Lower lobe of right lung (tissue), 2 donors: ENCODE data around the gene SPSB2. TPM values are rescaled to one million over a fixed set of nuclear protein-coding genes. Genes with fewer than 3 reads are reported as not detected.
A peak's percentile ranks its signal among the peaks of the same experiment; 100 is the strongest.

Experiments
- ATAC-seq, 2 donors: fragments of 200-7000 bp; cut with Tn5 transposase; one replicate each; pipeline ENCODE4 v1.9.1; 2020 to 2022; ENCODE audit warnings: mild to moderate bottlenecking in 2 of 2, moderate library complexity in 2 of 2
- DNase-seq: peaks from one replicate; pipeline ENCODE4 v3.0.0-alpha.2; 2020
- H3K27ac ChIP-seq: fragments of 200-600 bp; one replicate; pipeline ENCODE4 v1.8.0; 2022
- H3K27me3 ChIP-seq: fragments of 200-600 bp; one replicate; pipeline ENCODE4 v1.8.0; 2022; ENCODE audit warnings: low read depth
- H3K36me3 ChIP-seq: fragments of 200-600 bp; one replicate; pipeline ENCODE4 v1.8.0; 2022; ENCODE audit warnings: mild to moderate bottlenecking
- H3K4me1 ChIP-seq: fragments of 200-600 bp; one replicate; pipeline ENCODE4 v1.8.0; 2022
- H3K4me3 ChIP-seq: fragments of 200-600 bp; one replicate; pipeline ENCODE4 v1.8.0; 2022; ENCODE audit warnings: mild to moderate bottlenecking
- H3K9me3 ChIP-seq: fragments of 200-600 bp; one replicate; pipeline ENCODE4 v1.8.0; 2022
- intact Hi-C: fragments of 100-400 bp; cut with DNase I; formaldehyde crosslinking; loops from one replicate; pipeline ENCODE4 v1.11.0; 2022
- total RNA-seq: library from RNA; stranded (reverse); fragmentation: NEBNext Ultra II Directional; extraction: Animal tissue kit (Norgen Biotek cat#: 25700); gene quantifications from one replicate; pipeline ENCODE4 v1.2.1, GENCODE V29; 2021
- TF ChIP-seq, protein P1 (sequence below): fragments of 200-600 bp; IDR thresholded peaks from one replicate; pipeline ENCODE4 v1.8.0; 2022; ENCODE audit warnings: antibody characterized with exemption, mild to moderate bottlenecking
- donor health status: DM: no; HTN: yes; CAD: no; lungs with severe emphysema.

The SPSB2 gene
- total RNA-seq, 1 donor from 2014 or later = 25.5 TPM

DNA sequence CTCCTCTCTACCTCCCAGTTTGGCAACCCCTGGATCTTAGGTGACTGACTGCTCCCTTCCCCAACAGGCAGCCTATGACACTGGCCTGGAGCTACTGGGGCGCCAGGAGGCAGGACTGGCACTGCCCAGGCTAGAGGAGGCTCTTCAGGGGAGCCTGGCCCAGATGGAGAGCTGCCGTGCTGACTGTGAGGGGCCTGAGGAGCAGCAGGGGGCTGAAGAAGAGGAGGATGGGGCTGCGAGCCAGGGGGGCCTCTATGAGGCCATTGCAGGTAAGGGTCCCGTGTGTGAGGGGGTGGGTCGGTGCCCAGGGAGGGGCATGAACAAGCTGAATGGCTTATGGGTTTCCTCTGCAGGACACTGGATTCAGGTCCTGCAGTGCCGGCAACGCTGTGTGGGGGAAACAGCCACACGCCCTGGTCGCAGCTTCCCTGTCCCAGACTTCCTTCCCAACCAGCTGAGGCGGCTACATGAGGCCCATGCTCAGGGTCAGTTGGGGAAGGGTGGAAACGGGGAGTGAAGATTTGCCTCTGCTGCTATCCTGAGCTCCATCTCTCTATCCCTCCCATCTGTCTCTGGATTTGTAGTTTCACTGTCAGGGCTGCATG, 42.7 kb downstream of the SPSB2 start:
- Histone ChIP-seq H3K36me3 (peaks cover 8% of the 10 kb centered on the region), H3K4me3 (no peak overlapping the region), H3K9me3 (no peaks in the 10 kb centered on the region), H3K4me1 (peaks cover 16% of the 10 kb centered on the region), H3K27ac (no peak overlapping the region), H3K27me3 (peaks cover 24% of the 10 kb centered on the region)
- ATAC-seq (no peak), DNase-seq (no peak)
- TF ChIP-seq, protein P1, sequence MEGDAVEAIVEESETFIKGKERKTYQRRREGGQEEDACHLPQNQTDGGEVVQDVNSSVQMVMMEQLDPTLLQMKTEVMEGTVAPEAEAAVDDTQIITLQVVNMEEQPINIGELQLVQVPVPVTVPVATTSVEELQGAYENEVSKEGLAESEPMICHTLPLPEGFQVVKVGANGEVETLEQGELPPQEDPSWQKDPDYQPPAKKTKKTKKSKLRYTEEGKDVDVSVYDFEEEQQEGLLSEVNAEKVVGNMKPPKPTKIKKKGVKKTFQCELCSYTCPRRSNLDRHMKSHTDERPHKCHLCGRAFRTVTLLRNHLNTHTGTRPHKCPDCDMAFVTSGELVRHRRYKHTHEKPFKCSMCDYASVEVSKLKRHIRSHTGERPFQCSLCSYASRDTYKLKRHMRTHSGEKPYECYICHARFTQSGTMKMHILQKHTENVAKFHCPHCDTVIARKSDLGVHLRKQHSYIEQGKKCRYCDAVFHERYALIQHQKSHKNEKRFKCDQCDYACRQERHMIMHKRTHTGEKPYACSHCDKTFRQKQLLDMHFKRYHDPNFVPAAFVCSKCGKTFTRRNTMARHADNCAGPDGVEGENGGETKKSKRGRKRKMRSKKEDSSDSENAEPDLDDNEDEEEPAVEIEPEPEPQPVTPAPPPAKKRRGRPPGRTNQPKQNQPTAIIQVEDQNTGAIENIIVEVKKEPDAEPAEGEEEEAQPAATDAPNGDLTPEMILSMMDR = no peak
- intact Hi-C loops = no loop called here

DNA sequence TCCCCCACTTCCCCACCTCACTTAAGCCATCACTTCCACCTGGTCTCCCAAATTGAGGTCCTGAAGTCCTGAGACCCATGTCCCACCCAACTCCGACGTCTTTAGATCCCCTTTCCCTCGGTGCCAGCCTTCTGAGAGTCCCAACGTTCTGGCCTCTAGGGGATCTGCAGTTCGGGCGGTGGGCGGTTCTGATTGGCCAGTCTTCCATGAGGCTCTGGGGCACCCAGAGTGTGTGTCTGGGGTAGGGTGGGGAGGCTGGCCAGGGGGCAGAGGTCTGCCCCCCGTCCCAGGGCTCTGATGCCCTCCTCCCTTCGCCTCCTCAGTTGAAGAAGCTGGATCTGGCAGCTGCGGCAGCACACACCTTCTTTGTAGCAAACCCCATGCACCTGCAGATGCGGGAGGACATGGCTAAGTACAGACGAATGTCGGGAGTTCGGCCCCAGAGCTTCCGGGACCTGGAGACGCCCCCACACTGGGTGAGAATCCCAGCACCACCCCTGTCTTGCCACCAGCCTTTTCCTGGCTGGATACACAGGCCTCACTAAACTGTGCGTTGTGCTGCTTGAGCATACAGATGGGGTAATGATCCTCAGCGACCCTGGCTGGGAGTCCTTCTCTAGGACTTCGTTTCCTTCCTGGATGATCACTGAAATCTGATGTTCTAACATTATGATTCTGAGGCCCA, 43.4 kb downstream of the SPSB2 start:
- Histone ChIP-seq H3K9me3 (no peaks in the 10 kb centered on the region), H3K27ac (peak overlapping the region; percentile 64)

DNA sequence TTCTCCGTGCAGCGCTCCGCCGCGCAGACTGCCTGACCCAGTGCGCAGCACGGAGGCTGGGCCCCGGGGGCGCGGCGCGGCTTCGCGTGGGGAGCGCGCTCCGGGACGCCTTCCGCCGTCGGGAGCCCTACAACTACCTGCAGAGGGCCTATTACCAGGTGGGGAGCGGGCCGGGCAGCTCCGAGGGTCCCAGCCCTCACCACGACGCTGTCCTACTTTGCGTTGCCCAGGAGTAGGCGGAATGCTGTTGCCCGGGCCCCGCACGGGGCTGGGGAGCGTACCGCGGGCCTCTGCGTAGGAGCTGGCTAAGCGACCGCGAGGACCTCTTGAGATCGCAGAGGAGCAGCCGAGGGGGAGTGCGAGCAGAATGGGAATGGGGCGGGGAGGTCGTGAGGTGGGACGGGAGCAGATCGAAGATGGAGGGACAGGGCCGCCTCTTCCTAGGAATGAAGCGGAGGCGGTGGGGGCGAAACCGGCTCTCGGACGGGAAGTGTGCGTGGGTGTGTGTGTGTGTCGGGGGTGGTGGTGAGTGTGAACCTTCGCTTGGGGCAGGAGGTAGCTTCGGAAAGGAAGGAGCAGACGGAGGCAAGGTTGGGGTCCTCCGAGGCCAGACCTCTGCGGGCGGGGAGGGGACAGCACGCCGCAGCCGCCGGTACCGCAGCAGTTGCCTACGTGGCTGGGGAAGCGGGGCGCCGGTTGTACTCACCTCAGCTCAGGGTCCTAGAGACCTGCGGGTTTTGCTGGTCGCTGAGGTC, 44.1 kb downstream of the SPSB2 start:
- H3K27ac ChIP-seq = peak overlapping the region; percentile 64
- DNase-seq = no peak
- H3K9me3 ChIP-seq = no peaks in the 10 kb centered on the region
- H3K4me3 ChIP-seq = peak overlapping the region; percentile 71
- H3K36me3 ChIP-seq = peaks cover 8% of the 10 kb centered on the region
- H3K27me3 ChIP-seq = peaks cover 29% of the 10 kb centered on the region
- TF ChIP-seq, protein P1 = no peak
- ATAC-seq = peak; percentile 40 to 49
- intact Hi-C loops = no loop called here
- H3K4me1 ChIP-seq = peaks cover 16% of the 10 kb centered on the region

More for the DNA sequence above, 43.4 kb downstream of the SPSB2 start:
- peaks cover 8% of the 10 kb centered on the region for H3K36me3 ChIP-seq
- intact Hi-C loops = no loop called here
- H3K4me1 ChIP-seq = peaks cover 16% of the 10 kb centered on the region
- H3K27me3 ChIP-seq = peaks cover 24% of the 10 kb centered on the region
- H3K4me3 ChIP-seq = peak overlapping the region; percentile 71
- TF ChIP-seq, protein P1 = no peak
- no peak for DNase-seq
- ATAC-seq = peak in 1 of 2 donors; percentile 2

DNA sequence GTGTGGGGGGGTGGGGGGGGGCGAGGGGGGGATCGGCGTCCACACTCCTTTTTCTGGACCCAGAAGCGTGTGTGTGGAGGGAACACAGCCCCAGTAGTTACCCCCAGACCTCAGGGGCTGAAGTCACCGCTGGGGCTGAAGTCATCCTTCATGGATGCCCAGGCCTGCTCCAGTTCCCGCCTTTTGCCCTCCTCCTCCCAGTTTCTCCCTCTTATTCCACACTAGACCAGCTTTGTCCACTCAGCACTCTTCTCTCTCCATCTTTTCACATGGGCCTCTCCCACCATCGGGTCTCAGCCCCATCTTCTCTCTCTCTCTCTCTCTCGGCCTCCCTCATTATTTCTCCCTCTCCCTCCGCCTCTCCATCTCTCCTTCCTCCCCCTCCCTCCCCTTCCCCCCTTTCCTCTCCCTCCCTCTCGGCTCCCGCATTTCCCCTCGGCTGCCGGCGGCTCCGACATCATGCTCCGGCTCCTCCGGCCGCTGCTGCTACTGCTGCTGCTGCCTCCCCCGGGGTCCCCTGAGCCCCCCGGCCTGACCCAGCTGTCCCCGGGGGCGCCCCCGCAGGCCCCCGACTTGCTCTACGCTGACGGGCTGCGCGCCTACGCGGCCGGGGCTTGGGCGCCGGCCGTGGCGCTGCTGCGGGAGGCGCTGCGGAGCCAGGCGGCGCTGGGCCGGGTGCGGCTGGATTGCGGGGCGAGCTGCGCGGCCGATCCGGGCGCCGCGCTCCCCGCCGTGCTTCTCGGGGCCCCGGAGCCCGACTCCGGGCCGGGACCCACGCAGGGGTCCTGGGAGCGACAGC, 44.9 kb downstream of the SPSB2 start, which contains the start of gene P3H3:
TSS of gene P3H3 (plus strand) at position 426 of the 799 bp plus-strand sequence. CDS start at position 460, 34 bp downstream.
- Histone ChIP-seq H3K27ac (peak within 1 kb of the TSS; percentile 64), H3K4me1 (peaks cover 16% of the 10 kb centered on the region), H3K36me3 (no peaks in the 10 kb centered on the region), H3K4me3 (peak within 1 kb of the TSS; percentile 71), H3K27me3 (peaks cover 29% of the 10 kb centered on the region), H3K9me3 (no peaks in the 10 kb centered on the region)
- ATAC-seq = peak; percentile 3 to 35
- DNase-seq = no peak
- intact Hi-C loops = no loop called here
- TF ChIP-seq, protein P1 = no peak

DNA sequence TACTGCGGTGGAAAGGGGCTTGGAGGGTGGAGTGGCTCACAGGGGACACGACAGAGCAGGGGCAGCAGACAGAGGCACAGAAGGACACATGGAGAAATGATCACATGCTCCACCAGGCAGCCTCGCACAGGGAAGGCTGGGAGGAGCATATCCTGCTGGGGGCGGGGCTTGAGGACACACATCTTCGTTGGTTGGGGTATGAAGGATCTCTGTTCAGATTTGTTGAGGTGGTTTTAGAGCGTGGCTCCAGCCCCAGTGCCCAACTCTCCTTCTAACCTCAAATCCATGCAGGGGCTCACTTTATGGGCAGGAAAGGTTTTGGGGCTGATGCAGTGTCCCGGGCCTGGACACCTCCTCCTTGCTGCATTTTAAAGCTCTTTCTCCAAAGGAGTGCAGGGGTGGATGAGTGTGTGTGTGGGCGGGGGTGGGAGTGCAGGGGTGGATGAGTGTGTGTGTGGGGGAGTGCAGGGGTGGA, 45.6 kb downstream of the SPSB2 start:
- peak in 1 of 2 donors; percentile 40 for ATAC-seq
- intact Hi-C loops = no loop called here
- Histone ChIP-seq H3K4me3 (no peak overlapping the region), H3K27me3 (peaks cover 33% of the 10 kb centered on the region), H3K4me1 (peaks cover 16% of the 10 kb centered on the region), H3K36me3 (no peaks in the 10 kb centered on the region), H3K27ac (peak overlapping the region; percentile 39), H3K9me3 (no peaks in the 10 kb centered on the region)
- TF ChIP-seq, protein P1 = no peak
- peak; percentile 78 for DNase-seq
